Activated CD8-positive, alpha-beta memory T cell treated with anti-CD3 and anti-CD28 coated beads, Interleukin-2, amount 50 U/mL, for 24 hours (primary cell): ENCODE measurements around the gene IL34.
"Not testable (repeated sequence)": the region's sequence is repeated elsewhere in the genome, so short reads cannot be mapped to it uniquely, and the experiment has no call there.

Source experiments
- DNase-seq: peaks from one replicate; pipeline ENCODE4 v3.0.0-alpha.2; 2020; ENCODE audit errors: extremely low read depth

IL34 gene

DNA sequence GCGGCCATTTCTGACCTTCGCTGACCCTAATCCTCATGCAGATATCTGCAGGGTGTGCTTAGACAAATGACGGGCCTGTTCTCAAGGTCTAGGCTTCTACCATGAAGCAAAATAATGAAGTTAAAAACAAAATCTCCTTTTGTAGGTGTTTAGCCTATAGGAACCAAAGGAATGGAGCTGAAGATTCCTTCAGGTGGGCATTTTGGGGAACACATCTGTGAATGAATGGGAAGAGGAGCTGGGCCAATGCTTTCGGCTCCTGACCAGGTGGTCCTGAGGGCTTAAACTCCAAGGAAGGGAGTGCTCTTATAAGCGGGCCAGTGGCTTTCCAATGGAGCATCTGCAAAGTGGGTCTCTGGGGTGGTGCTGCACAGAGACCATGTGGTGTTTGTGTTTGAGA is 14.1 kb upstream of the IL34 start:
- no peak for DNase-seq

DNA sequence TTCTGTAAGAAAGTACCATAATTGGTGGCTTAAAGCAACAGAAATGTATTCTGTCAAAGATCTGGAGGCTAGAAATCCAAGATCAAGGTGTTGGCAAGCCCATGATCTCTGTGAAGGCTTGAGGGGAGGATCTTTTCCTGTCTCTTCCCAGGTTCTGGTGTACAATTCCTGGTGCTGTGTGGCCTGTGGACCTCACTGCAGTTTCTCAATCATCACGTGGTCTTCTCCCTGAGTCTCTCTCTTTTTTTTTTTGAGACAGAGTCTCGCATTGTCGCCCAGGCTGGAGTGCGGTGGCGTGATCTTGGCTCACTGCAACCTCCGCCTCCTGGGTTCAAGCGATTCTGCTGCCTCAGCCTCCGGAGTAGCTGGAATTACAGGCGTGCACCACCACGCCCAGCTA is 12.7 kb upstream of the IL34 start:
- DNase-seq: not testable (repeated sequence)

- no peak for DNase-seq
Observed at GRCh38 chr16:70634861-70635260, 11.5 kb upstream of the IL34 start.

DNA sequence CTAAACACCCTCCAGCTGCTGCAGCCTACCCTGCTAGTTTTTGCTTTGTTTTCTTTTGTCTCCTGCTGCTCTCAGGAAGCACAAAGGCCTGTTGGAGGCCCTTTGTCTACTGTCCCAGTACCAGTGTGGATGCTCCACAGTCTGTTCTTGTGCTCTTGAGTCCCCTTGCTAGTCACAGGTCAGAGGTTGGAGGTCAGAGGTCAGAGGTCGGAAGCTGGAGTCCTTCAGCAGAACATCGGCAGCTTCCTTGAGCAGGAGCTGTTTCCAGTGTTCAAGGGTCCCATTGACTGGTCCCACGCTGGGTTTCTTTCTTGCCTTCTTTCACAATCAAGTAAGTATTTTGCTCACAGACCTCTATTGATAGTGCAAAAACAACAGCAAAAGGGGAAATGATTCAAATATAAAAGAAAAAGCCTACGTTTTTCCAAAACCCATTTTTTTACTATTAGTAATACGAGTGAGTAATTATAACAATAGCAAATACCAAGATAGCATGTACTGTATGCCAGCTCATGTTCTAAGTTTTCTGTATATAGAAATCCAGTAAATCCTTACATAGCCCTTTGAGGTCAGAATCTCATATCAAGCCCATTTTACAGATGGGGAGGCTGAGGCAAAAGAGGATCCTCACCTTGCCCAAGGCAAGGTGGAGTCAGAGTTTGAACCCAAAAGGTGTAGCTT is 10.9 kb upstream of the IL34 start:
- no peak for DNase-seq

- DNase-seq: no peak
Observed at GRCh38 chr16:70638814-70639792, 7.3 kb upstream of the IL34 start.

- DNase-seq: no peak
Observed at GRCh38 chr16:70642633-70643032, 3.7 kb upstream of the IL34 start.

DNA sequence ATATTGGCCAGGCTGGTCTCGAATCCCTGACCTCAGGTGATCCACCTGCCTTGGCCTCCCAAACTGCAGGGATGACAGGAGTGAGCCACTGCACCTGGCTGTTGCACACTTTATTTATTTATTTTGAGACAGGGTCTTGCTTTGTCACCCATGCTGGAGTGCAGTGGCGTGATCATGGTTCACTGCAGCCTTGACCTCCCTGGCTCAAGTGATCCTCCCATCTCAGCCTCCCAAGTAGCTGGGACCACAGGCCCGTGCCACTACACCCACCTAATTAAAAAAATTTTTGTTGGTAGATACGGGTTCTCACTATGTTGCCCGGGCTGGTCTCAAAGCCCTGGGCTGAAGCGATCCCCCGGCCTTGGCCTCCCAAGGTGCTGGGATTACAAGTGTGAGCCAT is 3.1 kb upstream of the IL34 start:
- not testable (repeated sequence) for DNase-seq

GRCh38 chr16:70644763-70645597 is 1.4 kb upstream of the IL34 start:
- DNase-seq: no peak

GRCh38 chr16:70647441-70648359 is 1.3 kb downstream of the IL34 start:
- no peak for DNase-seq

- no peak for DNase-seq
Observed at GRCh38 chr16:70648606-70649005, 2.2 kb downstream of the IL34 start.

- no peak for DNase-seq
Observed at GRCh38 chr16:70649300-70649699, 2.9 kb downstream of the IL34 start.

- DNase-seq: no peak
Observed at GRCh38 chr16:70650216-70650615, 3.9 kb downstream of the IL34 start.

GRCh38 chr16:70651524-70651923 is 5.2 kb downstream of the IL34 start:
- no peak for DNase-seq

- DNase-seq: no peak
Observed at GRCh38 chr16:70652322-70652721, 6.0 kb downstream of the IL34 start.

- no peak for DNase-seq
Observed at GRCh38 chr16:70653406-70653805, 7.0 kb downstream of the IL34 start.

DNA sequence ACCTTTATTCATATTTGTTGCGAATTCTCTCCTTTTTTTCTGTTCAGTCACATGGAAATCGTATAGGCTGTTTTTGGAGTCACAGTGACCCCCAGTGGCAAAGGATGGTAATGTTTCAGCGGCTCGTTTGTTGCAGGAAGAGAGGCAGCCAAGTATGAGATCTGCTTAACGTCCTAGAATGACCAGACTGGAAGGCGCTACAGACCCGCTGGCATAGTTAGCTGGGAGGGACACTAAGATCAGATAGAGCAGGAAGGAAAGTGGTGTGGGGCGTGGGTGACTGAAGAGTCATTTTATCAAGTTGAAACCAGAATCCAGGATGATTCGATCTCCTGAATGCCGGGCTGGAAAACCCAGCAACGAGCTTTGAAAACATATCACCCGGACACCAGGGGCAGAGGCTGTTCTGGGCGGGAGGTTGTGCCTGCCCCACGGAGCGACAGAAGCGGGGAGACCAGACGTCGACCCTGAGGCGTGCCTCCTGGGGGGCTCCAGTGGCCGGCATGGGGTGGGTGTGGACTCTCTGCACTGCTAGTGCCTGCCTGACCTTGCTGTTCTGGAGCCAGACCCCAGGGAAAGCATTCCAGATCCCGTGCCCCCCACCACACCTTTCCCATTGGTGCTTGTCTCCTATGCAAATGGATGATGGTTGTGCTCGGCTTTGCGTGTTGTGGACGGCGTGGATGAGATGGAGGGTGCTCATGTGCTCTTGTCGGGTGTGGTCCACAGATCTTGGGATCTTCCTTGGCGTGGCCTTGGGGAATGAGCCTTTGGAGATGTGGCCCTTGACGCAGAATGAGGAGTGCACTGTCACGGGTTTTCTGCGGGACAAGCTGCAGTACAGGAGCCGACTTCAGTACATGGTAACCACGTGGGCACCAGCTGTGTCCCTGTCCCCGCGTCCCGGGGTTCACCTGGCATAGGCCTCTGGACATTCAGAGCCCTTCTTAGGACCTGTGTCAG is 7.7 kb downstream of the IL34 start:
- peak; percentile 57 for DNase-seq

DNA sequence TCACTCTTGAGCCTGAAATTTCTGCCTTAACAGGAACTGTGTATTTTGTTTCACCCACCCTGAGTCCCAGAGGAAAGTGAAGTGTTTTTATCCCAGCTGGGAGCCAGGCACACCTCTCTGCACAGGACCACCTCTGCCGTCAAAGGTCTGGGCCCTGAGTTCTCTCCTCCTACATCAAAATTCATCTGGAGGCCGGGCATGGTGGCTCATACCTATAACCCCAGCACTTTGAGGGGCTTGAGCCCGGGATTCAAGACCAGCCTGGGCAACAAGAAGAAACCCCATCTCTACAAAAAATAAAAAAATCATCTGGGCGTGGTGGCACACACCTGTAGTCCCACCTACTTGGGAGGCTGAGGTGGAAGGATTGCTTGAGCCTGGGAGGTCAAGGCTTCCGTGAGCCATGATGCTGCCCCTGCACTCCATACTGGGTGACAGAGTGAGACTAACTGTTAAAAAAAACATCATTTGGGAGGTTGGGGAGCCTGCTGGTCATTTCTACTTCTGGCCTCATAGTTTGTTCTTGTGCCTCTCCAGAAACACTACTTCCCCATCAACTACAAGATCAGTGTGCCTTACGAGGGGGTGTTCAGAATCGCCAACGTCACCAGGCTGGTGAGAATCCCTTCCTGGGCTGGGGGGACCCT is 9.8 kb downstream of the IL34 start:
- no peak for DNase-seq

- no peak for DNase-seq
Observed at GRCh38 chr16:70656712-70657263, 10.4 kb downstream of the IL34 start.

- DNase-seq: no peak
Observed at GRCh38 chr16:70657956-70658355, 11.6 kb downstream of the IL34 start.
